LNCaP clone FGC (cell line): ENCODE data around the gene DEPP1.

ENCODE experiments used
- DNase-seq: peaks from one replicate; pipeline ENCODE4 v3.0.0-alpha.2; 2011; ENCODE audit warnings: low read depth
- H3K4me3 ChIP-seq: 2 replicates; pipeline ENCODE4 v1.5.1; 2011; ENCODE audit warnings: mild to moderate bottlenecking, low read depth, low read length, control low read depth
- TF ChIP-seq, protein P1 (sequence below): IDR thresholded peaks from 2 replicates; pipeline ENCODE4 v1.5.1; 2012; ENCODE audit warnings: mild to moderate bottlenecking; ENCODE audit not compliant: control insufficient read depth, insufficient read depth; ENCODE audit errors: extremely low read depth

Gene DEPP1

DNA sequence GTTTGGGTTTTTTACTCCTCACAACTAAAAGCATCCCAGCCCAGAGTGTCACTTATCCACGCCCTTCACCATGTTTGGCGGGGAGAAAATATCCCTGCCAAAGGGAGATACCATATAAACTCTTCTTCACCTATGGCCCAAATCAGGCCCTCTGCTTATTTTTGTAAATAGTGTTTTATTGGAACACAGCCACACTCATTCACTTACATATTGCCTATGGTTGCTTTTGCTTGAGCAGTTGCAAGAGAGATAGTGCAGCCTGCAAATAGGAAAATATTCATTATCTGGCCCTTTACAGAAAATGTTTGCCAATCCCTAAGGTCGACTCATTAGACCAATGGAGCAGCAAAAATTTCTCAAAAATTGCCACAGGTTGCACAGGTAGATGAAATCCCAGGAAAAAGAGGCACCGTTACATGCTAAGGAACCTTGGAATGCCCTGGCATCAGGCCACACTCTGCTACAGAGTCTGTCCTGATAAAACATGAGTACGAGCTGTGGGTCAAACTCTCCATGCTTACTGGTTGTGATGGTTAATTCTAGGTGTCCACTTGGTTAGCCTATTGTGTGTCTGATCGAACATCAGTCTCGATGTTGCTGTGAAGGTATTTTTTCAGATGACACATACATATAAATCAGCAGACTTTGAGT lies 26.9 kb downstream of the DEPP1 start:
- DNase-seq = no peak
- TF ChIP-seq, protein P1, sequence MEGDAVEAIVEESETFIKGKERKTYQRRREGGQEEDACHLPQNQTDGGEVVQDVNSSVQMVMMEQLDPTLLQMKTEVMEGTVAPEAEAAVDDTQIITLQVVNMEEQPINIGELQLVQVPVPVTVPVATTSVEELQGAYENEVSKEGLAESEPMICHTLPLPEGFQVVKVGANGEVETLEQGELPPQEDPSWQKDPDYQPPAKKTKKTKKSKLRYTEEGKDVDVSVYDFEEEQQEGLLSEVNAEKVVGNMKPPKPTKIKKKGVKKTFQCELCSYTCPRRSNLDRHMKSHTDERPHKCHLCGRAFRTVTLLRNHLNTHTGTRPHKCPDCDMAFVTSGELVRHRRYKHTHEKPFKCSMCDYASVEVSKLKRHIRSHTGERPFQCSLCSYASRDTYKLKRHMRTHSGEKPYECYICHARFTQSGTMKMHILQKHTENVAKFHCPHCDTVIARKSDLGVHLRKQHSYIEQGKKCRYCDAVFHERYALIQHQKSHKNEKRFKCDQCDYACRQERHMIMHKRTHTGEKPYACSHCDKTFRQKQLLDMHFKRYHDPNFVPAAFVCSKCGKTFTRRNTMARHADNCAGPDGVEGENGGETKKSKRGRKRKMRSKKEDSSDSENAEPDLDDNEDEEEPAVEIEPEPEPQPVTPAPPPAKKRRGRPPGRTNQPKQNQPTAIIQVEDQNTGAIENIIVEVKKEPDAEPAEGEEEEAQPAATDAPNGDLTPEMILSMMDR = no peak

DNA sequence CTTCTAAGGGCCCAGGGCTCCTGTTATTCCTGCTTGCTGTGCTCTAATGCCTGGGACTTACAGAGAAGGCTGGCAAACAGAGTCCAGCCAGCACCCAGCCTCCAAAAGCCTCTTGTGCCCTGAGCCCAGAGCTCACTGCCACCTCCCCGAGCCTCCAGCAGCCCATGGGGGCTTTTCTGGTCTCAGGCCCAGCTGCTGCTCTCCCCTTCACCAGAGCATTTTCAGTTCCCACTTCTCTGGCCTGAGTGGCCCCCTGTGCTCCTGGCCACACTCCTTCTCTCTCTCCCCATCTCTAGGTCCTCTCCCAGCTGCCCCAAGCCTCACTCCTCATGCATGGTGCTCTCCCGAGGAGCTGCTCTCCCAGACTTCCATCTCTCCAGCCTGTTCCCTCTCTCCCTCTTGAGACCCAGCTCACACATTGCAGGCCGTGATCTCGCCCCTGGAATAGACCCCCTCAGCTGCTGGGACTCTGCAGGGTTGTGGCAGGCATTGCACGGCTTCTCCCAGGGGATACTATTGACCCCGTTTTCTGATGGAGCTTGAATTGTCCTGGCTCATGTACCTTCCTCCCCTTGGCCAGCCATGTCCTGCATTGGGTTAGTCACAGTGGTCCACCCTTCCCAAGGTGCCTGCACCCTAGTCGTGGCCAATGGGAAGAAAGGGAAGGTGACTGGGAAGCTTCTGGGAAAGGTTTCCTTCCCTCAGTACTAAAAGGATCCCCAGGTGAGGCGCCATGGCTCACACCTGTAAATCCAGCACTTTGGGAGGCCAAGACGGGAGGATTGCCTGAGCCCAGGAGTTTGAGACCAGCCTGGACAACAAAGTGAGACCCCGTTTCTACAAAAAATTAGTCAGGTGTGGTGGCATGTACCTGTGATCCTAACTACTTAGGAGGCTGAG lies 28.0 kb downstream of the DEPP1 start:
- TF ChIP-seq, protein P1 = no peak
- no peak overlapping the region for H3K4me3 ChIP-seq
- DNase-seq = no peak

More for the DNA sequence above, 26.9 kb downstream of the DEPP1 start:
- no peak overlapping the region for H3K4me3 ChIP-seq

DNA sequence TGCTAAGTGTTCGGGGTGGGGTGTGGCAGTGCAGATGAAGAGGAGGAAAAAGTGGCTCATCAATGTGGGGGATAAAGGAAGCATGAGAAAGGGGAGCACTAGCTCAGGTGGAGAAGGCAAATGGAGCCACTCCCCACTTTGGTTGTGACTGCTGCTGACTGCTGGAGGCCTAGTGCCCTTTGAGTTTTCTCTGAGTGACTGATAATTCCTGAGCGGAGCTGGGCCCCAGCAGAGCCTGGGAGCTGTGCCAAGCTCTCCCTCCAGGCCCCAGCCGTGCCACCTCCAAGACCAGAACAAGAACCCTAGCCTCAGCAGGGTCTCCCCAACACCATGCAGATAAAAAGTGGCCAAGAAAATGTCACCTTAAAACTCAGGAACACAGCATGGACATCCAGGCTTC lies 28.7 kb downstream of the DEPP1 start:
- no peak for DNase-seq
- TF ChIP-seq, protein P1 = no peak
- no peak overlapping the region for H3K4me3 ChIP-seq

DNA sequence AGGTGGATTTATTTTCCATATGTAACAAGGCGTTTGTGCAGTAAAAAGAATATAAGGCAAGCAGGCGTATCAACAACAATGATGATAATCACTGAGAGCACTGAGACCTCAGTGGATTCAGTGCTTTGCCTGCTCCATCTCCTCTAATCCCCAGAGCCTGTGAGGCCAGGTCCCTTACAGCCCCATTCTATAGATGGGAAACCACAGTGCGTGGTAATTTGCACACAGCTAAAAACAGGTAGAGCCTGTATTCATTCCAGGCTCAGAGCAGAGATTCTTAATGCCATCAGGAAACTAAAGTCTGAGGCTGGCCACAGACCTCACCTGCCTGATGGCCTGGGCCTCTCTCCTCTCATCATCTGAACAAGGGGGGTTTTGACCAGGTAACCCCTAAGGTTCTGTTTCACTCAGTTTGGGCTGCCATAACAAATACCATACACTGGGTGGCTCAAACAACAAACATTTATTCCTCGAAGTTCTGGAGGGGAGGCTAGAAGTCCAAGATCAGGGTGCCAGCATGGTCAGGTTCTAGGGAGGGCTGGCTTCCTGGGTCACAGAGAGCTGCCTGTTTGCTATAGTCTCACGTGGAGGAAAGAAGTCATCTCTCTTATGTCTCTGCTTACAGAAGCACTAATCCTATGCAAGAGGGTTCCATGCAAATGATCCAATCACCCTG lies 29.3 kb downstream of the DEPP1 start:
- H3K4me3 ChIP-seq = no peak overlapping the region
- TF ChIP-seq, protein P1 = no peak
- DNase-seq = no peak

DNA sequence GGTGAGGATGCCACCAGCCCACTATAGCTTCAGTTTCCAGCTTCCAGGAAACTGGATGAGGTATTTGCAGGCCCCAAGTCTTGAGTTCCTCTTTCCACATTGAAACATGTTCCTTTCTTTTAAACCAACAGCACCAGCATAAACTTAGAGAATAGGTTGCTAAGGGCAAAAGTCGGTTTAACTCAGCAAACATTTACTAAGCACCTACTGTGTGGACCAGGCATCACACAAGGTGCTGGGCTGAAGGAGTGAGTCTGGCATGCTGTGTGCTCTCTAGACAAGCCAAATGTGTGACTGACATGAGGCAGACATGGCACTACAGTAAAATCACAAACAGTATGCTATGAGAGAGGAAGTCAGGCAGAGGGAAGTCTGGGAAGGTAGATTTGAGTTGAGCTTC lies 30.0 kb downstream of the DEPP1 start:
- no peak overlapping the region for H3K4me3 ChIP-seq
- no peak for DNase-seq
- TF ChIP-seq, protein P1 = no peak

DNA sequence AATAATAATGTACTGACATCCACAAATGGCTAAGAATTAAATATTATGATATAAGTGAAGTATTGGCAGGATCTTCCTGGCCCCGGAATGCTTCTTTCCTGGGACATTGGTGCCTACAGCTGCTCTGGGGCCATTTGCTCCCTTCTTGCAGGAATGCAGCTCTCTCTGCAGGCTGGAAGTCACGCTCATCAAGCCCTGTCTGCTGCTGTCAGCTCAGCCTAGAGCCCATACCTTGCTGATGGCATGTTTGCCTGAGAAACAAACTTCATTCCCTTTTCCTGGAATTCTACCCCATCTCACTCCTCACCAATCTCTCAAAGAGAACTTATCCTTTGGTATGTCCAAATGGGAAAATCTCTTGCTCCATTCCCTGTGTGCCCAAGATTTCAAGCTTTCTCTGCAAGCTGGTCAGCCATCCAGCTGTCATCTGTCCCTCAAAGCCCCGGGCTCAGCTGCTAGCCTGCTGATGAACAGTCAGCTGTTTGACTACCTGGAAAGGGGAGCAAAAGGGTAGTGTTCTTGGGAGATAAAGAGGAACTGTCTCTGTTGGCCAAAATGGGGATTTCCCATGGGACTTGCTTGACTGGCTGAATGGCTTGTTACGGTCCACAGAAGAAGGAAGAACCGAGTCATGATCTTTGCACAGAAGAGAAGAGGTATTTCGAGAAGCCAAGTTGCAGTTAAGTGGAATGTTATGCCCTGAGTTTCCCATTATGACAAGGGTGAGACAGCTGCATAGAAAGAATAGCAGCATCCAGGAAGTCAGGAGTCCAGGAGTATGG lies 31.0 kb downstream of the DEPP1 start:
- no peak overlapping the region for H3K4me3 ChIP-seq
- DNase-seq = no peak
- TF ChIP-seq, protein P1 = no peak
